ENCODE results near the gene POLR3B.

Gene POLR3B

GRCh38 chr12:106329231-106329982 lies 28.1 kb upstream of the POLR3B start:
- in situ Hi-C loops (cut with MboI; ENCODE audit: low sequenced_read_pairs, unreplicated experiment): no loop called here
- TF ChIP-seq, protein P1, sequence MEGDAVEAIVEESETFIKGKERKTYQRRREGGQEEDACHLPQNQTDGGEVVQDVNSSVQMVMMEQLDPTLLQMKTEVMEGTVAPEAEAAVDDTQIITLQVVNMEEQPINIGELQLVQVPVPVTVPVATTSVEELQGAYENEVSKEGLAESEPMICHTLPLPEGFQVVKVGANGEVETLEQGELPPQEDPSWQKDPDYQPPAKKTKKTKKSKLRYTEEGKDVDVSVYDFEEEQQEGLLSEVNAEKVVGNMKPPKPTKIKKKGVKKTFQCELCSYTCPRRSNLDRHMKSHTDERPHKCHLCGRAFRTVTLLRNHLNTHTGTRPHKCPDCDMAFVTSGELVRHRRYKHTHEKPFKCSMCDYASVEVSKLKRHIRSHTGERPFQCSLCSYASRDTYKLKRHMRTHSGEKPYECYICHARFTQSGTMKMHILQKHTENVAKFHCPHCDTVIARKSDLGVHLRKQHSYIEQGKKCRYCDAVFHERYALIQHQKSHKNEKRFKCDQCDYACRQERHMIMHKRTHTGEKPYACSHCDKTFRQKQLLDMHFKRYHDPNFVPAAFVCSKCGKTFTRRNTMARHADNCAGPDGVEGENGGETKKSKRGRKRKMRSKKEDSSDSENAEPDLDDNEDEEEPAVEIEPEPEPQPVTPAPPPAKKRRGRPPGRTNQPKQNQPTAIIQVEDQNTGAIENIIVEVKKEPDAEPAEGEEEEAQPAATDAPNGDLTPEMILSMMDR (IDR thresholded peaks at IDR 0.05; ENCODE audit: borderline replicate concordance, control extremely low read depth, extremely low read depth, insufficient read depth, missing control alignments): no peak
- DNase-seq (ENCODE audit: low spot score): no peak

- DNase-seq (ENCODE audit: low spot score): no peak
- in situ Hi-C loops (cut with MboI; ENCODE audit: low sequenced_read_pairs, unreplicated experiment): no loop called here
- TF ChIP-seq, protein P1 (IDR thresholded peaks at IDR 0.05; ENCODE audit: borderline replicate concordance, control extremely low read depth, extremely low read depth, insufficient read depth, missing control alignments): no peak
Observed at GRCh38 chr12:106331599-106331998, 25.9 kb upstream of the POLR3B start.

DNA sequence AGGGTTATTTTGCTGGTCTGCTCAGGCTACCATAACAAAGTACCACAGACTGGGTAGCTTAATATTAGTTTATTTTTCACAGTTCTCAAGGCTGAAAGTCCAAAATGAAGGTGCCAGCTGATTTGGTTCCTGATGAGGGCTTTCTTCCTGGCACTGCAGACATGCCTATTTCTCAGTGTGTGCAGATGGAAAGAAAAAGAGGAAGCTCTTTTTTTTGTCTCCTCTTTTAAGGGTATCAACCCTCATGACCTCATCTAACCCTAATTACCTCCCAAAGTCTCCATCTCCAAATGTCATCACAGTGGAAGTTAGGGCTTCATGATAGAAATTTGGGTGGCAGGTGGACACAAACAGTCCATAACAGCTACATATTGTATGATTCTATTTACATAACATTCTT lies 25.0 kb upstream of the POLR3B start:
- TF ChIP-seq, protein P1 (IDR thresholded peaks at IDR 0.05; ENCODE audit: borderline replicate concordance, control extremely low read depth, extremely low read depth, insufficient read depth, missing control alignments): no peak
- in situ Hi-C loops (cut with MboI; ENCODE audit: low sequenced_read_pairs, unreplicated experiment): no loop called here
- no peak for DNase-seq (ENCODE audit: low spot score)

GRCh38 chr12:106333010-106333409 lies 24.5 kb upstream of the POLR3B start:
- in situ Hi-C loops (cut with MboI; ENCODE audit: low sequenced_read_pairs, unreplicated experiment): no loop called here
- no peak for DNase-seq (ENCODE audit: low spot score)
- TF ChIP-seq, protein P1 (IDR thresholded peaks at IDR 0.05; ENCODE audit: borderline replicate concordance, control extremely low read depth, extremely low read depth, insufficient read depth, missing control alignments): no peak

DNA sequence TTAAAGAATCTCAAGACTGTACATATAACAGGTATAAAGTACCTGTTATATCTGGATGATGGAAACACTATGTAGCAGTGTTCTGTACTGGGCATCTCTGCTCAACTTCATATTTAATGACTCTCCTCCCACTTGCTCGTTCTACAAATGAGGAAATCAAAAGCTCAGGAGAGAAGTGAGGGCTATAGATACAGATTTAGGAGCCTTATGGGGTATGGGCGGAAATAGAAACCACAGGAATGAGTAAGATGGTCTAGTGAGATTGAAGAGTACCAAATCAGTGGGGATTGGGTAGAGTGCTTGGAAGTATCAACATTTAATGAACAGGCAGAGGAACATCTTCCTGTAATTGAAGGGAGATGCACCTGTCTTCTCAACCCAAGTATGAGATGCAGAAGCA lies 23.8 kb upstream of the POLR3B start:
- in situ Hi-C loops (cut with MboI; ENCODE audit: low sequenced_read_pairs, unreplicated experiment): no loop called here
- DNase-seq (ENCODE audit: low spot score): no peak
- TF ChIP-seq, protein P1 (IDR thresholded peaks at IDR 0.05; ENCODE audit: borderline replicate concordance, control extremely low read depth, extremely low read depth, insufficient read depth, missing control alignments): no peak

DNA sequence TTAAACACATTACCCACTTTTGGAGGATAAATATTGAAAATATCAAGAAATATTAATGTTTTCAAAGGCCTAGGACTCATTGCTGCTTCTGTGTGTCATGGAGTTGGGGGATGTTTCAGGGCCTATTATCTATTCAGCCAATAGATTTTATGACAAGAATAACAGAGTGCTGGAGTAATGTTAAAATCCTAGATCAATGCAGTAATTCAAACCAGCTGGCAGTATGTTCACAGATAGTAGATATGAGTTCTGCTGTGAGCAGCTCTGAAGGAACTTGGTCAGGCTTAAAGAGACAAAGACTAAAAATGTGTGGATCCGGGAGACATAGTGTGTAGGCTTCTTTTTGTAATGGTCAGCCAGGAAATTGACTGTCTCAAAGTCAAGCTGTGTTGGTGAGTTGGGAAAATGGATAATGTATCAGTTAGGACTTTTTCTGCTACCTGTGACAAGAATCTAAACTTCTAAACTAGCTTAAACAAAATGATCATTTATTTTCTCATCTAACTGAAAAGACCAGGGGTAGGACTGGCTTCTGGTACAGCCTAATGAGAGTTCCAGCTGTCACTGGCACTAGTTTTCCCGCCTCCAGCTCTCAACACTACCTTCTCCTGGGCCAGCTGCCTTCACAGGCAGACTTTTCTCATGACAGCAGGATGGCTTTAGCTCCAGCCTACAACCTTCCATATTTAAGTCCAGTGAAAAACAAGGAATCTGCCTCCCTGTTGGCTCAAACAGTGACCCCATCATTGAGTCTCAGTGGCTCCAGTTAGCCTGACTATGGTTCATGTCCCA lies 16.3 kb upstream of the POLR3B start:
- DNase-seq (ENCODE audit: low spot score): no peak
- TF ChIP-seq, protein P1 (IDR thresholded peaks at IDR 0.05; ENCODE audit: borderline replicate concordance, control extremely low read depth, extremely low read depth, insufficient read depth, missing control alignments): no peak
- in situ Hi-C loops (cut with MboI; ENCODE audit: low sequenced_read_pairs, unreplicated experiment): no loop called here
